ENCODE measurements around the gene CDKN2D.

DNA sequence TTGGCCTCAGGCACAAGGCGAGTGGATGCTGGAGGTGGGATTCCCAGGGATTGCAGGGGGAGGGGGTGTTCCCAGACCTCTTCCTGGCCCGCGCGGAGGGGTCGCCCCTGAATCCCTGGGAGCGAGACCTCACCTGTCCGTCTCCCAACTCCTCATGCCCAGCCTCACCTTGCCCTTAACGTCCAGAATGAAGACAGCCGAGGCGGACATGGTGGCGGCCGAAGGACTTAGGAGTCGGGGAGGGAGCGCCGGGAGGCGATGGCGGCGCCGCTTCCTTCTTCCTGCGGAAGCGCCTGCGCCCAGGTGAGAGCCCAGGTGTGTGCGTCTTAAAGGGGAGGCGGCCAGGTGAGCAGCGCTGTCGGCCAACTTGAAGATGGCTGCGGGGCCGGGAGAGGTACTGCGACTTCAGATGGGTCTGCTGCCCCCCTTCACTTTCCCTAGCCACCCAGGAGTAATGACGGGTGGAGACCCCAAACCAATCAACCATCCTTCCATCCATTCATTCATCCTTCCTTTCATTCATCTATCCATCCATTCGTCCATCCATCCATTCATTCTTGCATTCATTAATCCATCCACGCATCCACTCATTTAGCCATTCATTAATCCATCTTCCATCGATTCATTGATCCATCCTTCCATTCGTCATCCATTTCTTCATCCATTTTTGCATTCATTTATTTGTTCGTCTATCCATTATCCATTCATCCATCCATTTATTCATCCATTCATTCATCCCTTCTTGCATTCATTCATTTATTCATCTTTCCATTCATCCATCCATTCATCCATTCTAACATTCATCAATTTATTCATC is 18.5 kb upstream of the CDKN2D start, which contains the start of gene AP1M2:
- TF ChIP-seq, protein P1, sequence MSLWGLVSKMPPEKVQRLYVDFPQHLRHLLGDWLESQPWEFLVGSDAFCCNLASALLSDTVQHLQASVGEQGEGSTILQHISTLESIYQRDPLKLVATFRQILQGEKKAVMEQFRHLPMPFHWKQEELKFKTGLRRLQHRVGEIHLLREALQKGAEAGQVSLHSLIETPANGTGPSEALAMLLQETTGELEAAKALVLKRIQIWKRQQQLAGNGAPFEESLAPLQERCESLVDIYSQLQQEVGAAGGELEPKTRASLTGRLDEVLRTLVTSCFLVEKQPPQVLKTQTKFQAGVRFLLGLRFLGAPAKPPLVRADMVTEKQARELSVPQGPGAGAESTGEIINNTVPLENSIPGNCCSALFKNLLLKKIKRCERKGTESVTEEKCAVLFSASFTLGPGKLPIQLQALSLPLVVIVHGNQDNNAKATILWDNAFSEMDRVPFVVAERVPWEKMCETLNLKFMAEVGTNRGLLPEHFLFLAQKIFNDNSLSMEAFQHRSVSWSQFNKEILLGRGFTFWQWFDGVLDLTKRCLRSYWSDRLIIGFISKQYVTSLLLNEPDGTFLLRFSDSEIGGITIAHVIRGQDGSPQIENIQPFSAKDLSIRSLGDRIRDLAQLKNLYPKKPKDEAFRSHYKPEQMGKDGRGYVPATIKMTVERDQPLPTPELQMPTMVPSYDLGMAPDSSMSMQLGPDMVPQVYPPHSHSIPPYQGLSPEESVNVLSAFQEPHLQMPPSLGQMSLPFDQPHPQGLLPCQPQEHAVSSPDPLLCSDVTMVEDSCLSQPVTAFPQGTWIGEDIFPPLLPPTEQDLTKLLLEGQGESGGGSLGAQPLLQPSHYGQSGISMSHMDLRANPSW (CRISPR knock-in tag; conservative IDR thresholded peaks at IDR 0.05; ENCODE audit: low read depth): no peak
- no peak for TF ChIP-seq ATF1 (CRISPR knock-in tag; IDR thresholded peaks at IDR 0.05)
- TF ChIP-seq CTCF (IDR thresholded peaks at IDR 0.05): no peak
- TF ChIP-seq ZBTB21 (CRISPR knock-in tag; IDR thresholded peaks at IDR 0.05; ENCODE audit: borderline replicate concordance): peak; percentile 35; the same call in 1 of the 2 replicates

Measured in WTC11 (cell line).